Forelimb muscle (tissue), 1 donor: Measurements from ENCODE around the gene COL23A1. TPM values are rescaled to one million over a fixed set of nuclear protein-coding genes. Genes with fewer than 3 reads are reported as not detected.

Experiments
- DNase-seq: peaks from one replicate; pipeline ENCODE4 v3.0.0-alpha.2; 2013; ENCODE audit warnings: low read depth
- polyA plus RNA-seq: library from polyadenylated mRNA; unstranded; fragments of 120-200 nt; gene quantifications from one replicate; pipeline ENCODE4 v1.2.1, GENCODE V29; 2013; ENCODE audit not compliant: insufficient read length

COL23A1 gene
- polyA plus RNA-seq, 1 donor = 10.1 TPM

DNA sequence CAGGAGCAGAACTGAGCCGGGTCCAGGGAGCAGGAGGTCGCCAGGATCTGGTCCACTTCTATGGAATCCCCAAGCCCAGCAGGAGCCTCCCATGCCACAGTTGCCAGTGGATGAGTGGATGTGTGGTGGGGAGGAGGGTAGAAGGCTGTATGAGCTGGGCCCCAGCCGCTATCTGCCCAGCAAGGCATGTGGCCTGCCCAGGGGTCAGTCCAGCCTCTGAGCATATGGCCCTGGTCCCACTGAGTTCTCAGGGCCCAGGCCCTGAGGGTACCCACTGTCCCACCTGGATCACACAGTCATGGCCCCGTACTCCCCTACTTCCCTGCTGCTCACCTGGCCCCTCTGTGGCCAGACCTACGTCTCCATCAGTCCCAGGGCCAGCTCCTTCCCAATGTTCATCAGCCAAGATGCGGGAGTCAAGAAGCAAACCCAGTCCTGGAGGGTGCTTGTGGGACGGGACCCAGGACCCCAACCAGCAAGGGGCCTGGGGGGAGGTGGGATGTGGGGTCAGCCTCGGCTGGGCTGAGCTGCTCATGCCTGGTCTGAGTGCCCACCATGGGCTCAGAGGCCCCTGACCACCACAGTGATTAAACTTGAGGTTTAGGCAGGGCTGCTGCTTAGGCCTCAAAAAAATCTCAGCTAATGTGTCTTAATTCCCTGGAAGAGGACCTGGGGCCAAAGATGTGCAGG, 152.7 kb downstream of the COL23A1 start:
- DNase-seq = no peak

DNA sequence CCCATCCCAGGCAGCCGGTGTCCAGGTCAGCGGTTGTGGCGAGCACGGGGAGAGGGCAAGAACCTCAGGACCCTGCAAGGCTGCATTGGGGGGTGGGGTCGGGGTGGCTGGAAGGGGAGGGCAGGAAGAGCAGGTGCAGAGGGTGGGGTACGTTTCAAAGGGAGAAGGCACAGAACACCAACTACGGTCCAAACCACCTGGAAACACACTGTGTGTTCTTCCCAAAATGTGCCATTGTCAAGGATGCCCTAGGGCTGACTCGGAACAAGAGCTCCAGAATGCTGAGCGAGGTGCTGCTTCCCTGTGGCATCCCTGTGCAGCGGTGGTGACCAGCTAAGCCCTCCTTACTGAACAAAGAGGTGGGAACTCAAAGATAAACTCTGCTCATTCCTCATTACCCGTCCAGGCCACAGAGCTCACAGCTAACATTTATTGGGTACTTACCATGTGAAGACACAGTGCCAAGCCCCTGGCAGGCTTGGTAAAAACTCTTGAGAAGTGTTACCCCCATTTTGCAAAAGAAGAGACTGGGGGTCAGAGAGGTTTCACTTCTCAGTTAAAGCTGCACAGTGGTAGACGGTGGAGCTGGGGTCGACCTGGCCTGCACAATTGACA, 153.8 kb downstream of the COL23A1 start:
- DNase-seq = no peak

- no peak for DNase-seq
These were observed 154.6 kb downstream of the COL23A1 start for GRCh38 chr5:178435321-178436238.

- DNase-seq = no peak
These were observed 155.3 kb downstream of the COL23A1 start for GRCh38 chr5:178434851-178435250.

DNA sequence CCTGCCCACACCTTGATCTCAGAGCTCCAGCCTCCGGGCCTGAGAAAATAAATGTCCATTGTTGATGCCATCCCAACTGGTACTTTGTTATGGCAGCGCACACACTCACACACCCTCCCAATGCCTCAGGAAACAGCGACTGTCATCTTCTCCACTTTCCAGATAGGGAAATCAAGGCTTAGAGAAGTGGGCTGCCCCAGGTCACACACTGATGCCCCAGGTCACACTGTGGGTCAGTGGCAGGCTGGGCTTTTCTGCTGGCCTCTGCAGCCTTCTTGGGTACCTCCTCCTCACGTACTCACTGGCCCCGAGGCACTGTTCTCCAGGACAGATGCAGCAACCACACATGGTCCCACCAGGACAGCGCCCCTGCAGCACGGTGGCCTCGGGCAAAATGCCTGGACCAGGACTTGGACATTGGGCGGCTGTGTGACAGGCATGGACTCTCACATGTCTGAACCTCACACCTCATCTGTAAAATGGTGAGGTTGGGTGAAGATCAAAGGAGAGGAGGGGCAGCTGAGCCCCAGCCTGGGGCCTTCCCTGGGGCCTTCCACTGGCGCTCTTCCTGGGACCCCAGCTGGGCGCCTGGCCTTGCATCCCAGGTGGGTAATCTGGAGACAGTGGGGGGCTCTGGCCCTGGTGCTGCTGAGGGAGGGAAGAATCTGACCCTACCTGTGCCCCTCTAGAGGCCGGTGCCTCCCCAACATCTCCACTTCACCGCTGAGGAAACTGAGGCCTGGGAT, 156.0 kb downstream of the COL23A1 start:
- no peak for DNase-seq

GRCh38 chr5:178433273-178433775, 156.9 kb downstream of the COL23A1 start:
- no peak for DNase-seq

DNA sequence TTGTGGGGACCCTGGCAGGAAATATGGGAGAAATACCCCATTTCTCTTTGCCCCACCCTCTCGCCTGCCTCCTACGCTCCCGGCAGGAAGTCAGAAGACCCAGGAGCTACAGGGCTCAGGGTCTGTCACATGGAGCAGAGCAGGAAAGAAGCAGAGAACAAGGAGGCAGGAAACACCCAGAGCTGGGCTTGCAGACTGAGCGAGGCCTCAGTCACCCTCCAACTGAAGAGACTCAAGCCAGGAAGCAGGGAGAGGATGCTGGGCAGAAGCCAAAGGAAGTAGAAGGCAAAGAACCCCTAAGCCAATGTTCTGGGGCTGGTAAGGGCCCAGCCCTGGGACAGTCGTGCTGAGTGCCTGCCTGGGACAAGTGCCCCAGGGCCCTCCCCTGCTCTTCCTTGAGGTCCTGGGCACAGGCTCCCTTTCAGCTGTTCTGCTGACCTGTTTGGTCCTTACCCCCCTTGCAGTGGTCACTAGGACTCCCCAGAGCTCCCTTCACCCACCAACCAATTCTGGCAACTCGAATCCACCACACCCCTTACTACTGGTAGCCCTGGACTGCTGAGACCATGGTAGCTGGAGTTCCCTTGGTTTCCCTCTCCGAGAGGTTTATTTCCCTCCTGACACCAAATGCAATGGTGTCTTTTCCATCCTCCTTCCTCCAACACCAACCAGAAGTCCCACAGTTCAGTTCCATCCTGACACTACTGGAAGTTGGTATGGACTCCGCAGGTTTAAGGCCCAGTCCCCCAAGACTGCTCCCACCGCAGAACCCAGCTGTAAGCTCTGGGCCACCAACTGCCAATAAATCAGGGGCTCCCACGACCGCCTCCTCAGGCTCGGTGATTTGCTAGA, 157.5 kb downstream of the COL23A1 start:
- no peak for DNase-seq

DNA sequence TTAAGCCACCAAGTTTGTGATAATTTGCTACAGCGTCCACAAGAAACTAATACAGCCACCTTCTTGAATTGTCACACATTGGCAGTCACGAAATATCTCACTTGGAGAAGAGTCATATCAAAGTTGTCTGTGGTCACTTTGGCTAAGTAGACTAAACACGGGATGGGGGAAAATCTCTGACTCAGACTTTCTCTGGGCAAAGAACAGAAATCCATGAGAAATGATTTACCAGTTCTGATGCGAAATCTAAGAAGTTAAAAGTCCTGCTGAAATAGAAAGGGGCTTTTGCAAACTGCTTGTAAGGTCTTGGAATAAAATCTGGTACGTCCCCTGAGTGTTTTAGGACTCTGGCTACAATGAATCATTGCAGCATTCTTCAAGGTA, 158.4 kb downstream of the COL23A1 start:
- no peak for DNase-seq

DNA sequence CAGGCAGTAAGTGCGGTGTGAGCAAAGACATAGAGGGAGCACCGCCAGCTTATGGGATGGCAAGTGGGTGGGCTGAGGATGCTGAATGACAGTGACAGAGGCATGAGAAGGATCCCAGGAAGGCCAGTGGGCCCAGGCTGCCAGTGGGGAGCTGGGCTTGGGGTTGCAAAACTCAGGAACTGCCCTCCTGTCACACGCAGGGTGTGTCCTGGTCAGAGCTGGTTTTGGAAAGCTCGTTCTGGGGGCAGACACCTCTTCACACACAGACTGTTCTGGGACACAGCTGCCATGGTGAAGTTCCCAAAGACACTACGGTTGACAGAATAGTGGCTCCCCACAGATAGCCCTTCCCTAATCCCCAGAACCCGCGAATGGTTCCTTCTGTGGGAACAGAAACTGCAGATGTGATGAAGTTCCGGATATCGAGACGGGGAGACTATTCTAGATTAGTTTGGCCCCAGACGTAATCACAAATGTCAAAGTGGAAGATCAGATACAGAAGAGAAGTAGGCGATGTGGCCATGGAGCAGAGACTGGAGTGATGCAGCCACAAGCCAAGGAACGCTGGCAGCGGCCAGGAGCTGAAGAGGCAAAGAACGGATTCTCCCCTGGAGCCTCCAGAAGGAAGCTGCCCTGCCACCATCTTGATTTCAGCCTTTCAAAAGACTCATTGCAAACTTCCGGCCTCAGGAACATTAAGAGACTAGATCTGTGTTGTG, 159.0 kb downstream of the COL23A1 start:
- DNase-seq = no peak

GRCh38 chr5:178430186-178431062, 159.8 kb downstream of the COL23A1 start:
- no peak for DNase-seq

DNA sequence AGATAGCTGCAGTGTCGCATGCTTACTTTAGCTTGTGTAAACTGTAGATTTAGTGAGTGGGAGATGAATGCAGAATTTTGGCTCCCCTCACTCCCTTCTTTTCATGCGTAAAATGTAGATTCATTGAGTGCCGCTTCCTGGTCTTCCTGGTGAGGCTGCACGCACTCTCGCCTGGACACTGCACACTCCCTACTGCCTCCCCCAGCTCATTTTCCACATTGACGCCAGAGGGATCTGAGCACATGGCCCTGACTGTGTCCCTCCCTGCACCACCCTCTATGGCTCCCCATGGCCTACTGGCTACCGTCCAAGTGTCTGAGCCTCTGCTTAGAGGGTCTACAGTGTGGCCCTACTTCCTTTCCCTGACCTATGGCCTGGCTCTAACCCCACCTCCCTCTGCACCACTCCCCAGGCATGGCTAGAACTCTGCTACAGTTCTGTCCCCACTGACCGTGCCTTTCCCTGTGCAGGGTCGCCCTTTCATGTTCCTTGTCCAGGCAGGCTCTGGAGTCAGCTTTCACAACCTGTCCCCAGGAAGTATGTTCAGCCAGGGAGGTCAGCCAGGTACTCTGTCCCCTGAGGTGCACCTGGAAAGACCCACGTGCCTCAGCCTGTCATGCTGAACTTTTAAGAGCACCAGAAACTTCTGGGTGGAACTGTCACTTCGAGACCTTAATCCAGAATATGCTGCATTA, 160.6 kb downstream of the COL23A1 start:
- no peak for DNase-seq

DNA sequence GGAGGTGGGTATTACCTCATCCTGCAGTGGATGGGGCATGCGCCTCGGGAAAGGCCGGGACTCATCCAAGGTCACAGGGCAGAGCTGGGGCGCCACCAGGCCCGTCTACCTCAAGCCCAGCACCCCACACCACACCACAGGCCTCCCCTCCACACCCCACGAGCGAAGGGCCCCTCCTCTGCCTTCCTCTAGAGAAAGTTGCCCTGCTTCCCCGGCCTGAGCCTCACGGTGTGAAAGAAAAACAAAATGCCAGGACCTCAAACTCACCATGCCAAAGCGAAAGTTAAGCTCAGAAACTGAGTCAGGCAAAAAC, 161.1 kb downstream of the COL23A1 start:
- DNase-seq = no peak

DNA sequence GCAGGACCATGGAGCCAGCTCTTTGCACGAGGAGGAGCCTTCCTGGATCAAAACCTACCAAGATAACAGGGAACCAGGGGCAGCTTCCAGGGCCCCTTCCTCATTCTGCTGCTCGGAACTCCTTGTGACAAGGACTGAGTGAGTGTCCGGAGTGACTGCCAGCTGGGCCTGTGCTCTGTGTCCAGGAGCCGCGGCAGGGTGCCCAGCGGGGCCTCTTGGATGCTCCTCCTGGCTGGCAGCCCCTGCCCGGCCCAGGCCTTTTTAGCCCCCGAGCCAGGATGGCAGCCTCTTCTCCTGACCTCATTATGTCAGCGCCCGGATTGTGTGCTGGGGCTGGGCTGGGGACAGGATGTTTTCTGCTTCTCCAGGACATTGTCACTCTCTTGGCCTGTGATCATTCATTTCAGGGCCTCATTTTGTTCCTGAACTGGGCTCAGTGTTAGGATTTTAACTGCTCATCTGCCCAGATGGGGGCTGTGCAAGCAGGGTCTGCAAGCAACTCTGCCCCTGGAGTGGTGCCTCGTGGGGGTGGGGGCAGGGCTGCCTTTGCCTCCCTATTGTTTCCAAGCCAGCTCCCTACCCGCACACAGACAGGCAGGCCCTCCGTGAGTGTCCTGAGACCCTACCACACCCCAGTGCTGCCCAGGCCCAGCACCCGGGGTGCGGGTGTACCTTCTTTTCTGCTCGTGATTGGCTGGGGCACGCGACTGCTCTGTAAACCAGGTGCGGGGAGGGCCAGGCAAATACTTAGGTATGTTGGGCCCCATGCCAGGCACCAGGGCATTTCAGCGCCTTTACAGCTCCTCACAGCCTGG, 161.6 kb downstream of the COL23A1 start:
- no peak for DNase-seq

GRCh38 chr5:178427576-178428197, 162.5 kb downstream of the COL23A1 start:
- no peak for DNase-seq

DNA sequence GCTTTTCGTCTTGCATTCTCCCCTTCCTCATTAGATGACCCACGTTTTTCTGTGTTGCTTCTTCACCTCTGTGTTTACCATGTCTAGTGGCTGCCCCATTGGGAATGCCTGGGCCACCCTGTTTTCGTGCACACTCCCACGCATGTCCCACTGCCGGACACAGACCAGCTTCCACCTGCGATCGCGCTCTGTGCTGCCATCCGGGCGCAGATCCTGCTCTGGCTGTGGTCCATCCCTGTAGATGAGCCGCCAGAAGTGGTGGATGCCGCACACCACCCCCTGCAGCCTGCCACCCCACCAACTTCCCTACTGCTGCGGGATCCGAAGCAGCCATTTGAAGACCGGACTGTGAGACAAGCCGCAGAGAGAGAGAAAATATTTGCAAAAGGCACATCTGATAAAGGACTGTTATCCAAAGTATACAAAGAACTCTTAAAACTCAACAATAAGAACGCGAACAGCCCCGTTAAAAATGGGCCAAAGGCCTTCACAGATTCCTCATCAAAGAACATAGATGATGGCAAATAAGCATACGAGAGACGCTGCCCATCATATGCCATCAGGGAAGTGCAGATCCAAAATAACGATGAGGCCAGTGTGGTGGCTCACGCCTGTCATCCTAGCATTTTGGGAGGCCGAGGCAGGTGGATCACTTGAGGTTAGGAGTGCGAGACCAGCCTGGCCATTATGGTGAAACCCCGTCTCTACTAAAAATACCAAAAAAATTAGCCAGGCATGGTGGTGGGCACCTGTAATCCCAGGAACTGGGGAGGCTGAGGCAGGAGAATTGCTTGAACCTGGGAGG, 163.7 kb downstream of the COL23A1 start:
- DNase-seq = no peak

GRCh38 chr5:178425621-178426068, 164.5 kb downstream of the COL23A1 start:
- no peak for DNase-seq
